GM21381 (cell line): ENCODE measurements around the gene ATP6V0B.

ENCODE experiments used
- ATAC-seq: cut with Tn5 transposase; IDR thresholded peaks from one replicate; pipeline ENCODE4 v1.9.1; 2021; ENCODE audit warnings: mild to moderate bottlenecking, moderate library complexity; ENCODE audit not compliant: unreplicated experiment

ATP6V0B gene

DNA sequence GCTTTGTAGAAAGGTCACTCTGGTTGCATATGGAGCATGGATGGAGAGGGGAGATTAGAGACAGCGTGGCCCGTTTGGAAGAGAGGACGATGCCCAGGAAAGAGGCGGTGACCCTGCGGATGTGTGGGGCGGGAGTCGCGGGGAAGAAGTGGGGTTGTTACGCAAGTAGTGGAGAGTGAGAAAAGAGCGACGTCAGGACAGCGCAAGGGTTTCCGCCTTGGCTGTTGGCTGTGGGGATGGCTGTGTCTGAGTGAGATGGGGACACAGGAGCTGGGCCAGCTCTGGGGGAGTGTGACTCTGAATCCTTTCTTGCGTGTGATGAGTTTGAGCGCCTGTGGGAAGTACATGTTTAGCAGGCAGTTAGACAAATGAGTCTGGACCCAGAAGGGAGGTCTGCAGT, 8.0 kb downstream of the ATP6V0B start:
- no peak for ATAC-seq

DNA sequence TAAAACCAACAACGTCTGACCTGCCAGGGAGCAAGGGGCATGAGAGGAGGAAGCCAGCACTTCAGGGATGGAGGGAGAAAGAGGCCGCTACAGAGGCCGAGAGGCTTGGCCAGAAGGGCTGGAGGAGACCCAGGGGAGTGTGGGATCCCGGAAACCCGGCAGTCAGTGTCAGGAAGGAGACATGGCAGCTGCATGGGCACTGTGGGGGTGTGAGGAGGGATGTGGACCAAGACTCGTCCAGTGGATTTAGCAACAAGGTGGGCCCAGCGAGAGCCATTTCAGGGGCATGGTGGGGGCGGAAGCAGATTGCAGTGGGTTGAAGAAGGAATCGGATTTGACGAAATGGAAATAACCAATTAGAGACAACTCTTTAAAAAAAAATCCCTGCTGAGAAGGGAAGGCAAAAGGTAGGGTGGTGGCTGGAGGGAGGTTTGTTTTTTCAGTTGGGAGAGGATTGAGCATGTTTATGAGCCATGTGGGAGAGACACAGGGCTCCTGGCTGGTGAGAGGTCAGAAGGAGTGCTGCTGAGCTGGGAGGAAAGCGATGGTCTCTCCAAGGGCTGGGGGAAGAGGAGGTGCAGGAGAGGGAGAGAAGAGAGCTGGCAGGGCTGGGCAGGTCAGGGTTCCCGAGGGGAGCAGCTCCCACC, 8.6 kb downstream of the ATP6V0B start:
- no peak for ATAC-seq

DNA sequence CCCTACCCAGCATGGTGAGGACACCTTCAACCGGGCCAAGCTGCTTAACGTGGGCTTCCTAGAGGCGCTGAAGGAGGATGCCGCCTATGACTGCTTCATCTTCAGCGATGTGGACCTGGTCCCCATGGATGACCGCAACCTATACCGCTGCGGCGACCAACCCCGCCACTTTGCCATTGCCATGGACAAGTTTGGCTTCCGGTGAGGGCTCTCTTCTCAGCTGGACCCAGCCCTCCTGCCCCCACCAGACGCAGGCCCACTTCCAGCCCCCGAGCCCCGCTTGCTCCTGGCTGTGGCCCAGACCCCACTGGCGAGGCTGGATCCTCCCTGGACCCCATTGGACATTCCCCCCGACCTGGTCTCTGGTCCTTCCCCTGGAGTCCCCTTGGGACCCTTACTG, 10.1 kb downstream of the ATP6V0B start:
- no peak for ATAC-seq

DNA sequence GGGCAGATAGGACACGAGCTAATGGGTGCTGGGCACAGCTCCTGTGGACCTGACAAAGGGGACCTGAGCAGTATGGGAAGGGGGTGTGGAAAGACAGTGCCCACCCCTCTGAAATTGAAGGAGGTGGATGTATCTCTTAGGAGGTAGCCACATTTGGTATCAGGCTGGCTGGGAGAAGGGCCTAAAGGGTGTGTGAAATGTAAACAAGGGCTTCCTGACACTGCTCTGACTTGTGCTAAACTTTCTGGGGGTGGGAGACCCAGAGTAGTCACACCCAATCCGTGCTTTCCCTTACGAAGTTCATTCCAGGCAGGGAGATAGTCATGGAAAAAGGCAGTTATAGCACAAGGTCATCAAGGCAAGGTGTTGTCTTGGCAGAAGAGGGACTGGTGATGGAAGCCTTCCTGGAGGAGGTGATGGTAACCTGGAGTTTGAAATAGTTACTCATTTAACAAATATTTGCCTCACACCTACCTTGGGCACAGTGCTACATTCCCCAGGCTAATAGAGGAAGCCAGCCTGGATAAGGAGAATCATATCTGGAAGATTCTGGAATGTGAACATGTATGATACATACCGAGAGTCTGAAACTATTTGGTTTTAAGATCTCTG, 11.3 kb downstream of the ATP6V0B start:
- no peak for ATAC-seq

DNA sequence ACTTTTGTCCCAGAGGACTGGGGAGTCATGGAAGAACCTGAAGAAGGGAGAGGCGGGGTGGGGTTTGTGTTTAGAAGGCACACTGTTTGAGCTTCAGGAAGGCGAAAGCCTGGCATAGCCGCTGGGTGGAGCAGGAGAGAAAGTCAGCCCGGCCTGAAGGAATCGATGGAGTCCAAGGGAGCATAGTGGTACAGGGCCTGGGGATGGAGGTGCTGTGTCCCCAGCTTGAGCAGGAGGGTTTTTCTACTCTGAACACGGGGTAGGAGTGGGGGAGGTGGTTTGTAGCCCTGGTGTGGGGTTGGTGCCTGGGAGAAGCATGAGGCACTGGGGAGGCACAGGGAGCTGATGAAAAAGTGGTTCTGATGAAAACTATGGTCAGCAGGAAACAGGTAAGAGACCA, 12.0 kb downstream of the ATP6V0B start:
- ATAC-seq: no peak

DNA sequence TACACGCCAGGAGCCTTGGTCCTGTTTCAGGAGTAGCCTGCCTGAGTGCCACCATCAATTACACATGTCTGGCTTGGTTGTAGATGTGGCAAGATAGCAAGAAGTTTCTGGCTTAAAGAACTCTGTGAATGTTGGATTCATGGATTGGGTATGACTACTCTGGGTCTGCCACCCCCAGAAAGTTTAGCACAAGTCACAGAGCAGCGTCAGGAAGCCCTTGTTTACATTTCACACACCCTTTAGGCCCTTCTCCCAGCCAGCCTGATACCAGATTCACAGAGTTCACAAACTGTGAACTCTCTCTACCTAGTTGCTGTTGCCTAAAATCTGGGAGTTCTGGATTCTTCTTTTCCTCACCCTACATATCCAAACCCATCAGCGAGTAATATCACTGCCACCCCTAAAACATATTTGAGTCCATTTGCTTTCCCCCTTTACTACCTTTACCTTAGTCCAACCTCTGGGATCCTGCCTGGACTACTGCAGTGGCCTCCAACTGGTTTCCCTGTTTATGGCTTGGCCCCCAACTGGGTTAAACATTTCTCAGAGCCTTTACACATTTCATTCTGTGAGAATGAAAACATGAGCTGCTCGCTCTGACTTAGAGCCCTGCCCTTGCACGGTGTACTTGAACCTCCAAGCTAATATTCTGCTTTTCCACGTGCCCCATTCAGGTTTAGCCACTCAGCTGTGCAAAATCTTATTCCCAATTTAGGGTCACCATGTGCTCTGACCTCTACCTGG, 12.6 kb downstream of the ATP6V0B start:
- no peak for ATAC-seq

DNA sequence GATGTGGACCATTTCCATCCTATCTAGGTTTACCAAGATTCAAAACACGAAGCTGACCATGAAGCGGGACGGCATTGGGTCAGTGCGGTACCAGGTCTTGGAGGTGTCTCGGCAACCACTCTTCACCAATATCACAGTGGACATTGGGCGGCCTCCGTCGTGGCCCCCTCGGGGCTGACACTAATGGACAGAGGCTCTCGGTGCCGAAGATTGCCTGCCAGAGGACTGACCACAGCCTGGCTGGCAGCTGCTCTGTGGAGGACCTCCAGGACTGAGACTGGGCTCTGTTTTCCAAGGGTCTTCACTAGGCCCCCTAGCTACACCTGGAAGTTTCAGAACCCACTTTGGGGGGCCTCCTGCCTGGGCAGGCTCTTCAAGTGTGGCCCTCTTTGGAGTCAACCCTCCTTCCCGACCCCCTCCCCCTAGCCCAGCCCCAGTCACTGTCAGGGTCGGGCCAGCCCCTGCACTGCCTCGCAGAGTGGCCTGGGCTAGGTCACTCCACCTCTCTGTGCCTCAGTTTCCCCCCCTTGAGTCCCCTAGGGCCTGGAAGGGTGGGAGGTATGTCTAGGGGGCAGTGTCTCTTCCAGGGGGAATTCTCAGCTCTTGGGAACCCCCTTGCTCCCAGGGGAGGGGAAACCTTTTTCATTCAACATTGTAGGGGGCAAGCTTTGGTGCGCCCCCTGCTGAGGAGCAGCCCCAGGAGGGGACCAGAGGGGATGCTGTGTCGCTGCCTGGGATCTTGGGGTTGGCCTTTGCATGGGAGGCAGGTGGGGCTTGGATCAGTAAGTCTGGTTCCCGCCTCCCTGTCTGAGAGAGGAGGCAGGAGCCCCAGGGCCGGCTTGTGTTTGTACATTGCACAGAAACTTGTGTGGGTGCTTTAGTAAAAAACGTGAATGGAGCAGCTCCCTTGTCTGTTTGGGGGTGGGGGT, 15.8 kb downstream of the ATP6V0B start:
- no peak for ATAC-seq

DNA sequence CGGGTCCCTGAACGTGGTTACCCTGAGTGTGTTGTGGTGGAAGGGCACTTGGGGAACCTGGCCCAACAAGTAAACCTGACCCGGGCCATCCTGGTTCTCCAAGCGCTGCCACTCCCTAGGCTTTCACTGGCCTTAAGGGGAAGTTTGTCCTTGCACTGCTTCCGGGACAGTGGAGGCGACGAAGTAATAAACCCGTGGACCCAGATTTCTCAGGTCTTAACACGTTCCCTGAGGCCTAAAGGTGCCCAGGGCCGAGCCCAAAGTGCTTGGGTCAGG, 16.4 kb downstream of the ATP6V0B start:
- no peak for ATAC-seq

DNA sequence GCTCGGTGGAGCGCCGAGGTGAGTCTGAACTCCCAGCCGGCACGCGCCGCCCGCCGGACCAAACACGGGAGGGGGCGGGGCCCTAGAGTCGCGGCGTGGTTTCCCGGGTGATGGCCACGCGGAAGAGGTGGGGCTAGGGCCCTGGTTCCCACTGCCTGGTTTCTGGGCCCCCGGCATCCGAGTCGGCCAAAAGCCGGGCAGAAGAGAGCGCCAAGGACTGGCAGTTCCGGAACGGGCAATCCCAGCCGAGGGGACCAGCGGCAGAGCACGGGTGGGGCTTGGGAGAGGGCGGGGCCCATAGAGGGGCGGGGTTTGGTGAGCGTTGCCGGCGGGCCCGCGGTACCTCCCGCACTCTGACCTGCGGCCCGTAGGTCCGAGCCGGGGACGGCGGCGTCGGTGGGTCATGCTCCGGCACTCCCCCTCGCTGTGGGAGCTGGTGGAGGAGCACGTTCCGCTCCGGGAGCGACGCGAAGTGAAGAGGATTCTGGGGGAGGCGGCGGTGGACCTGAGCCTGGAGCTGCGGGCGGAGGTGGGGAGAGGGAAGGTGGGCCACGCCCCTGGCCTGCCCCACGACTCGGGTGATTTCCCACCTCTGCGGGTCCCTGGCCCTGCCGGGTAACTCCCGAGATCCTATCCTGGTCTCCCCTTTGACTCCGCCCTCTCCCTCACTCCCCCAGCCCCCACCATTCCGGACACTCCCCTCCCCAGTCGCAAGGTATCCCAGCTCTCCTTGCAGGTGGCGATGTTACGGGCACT, 16.9 kb downstream of the ATP6V0B start, which contains the start of gene CCDC24:
CCDC24 (plus strand) TSS at position 124 of the 756 bp plus-strand sequence; CDS start at position 404, 280 bp downstream.
- peak; percentile 79 for ATAC-seq

DNA sequence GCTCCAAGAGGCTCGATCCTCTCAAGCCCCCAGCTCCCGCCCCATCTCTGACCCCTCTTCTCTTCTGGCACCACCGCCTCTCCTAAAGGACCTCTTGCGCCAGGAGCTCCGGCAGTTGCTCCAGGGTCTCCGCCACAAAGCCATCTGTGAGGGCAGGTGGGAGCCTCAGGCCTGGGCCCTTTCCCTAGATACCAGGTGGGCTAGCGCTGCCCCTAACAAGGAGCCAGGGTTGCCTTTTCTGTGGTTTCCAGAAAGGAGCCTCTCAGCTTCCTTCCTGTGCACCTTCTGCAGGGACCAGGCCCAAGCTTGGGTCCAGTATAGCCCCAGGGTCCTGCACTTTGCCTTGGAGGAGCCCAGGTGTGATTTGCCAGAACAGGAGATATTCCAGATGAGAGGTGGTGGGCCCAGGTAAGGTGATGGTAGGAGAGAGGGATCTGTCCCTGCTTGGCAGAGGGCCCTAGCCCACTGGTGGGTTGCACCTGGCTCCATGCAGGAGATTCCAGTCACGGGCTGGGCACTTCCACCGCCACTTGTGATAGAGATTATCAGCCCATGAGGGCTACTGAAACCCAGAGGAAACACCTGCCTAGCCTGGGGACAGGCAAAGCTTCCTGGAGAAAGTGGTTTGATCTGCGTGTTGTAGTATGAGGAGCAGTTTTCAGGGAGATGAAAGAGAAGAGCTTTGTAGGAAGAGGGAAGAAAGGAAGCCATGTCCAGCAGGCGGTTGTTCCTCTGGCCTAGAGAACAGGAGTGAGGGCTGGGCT, 17.7 kb downstream of the ATP6V0B start:
- no peak for ATAC-seq

DNA sequence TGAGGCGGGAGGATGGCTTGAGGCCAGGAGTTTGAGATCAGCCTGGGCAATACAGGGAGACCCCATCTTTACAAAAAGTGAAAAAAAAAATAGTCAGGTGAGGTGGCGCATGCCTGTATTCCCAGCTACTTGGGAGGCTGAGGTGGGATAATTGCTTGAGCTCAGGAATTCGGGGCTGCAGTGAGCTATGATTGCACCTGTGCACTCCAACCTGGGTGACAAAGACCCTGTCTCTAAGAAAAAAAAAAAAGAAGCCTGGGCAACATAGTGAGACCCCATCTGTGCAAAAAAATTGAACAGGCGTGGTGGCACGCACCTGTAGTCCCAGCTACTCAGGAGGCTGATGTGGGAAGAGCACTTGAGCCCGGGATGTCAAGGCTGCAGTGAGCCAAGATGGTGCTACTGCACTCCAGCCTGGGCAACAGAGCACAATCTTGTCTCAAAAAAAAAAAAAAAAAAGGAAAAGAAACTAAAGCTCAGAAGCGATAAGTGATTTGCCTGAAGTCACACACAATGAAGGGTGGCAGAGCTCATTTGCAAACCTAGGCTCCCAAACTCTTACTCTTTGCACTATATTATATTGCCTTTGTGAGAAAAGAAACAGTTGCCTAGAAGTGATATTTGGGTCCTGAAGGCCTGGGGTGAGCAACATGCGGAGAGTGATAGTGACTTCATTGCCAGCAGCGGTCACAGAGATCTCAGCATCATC, 18.6 kb downstream of the ATP6V0B start:
- no peak for ATAC-seq

DNA sequence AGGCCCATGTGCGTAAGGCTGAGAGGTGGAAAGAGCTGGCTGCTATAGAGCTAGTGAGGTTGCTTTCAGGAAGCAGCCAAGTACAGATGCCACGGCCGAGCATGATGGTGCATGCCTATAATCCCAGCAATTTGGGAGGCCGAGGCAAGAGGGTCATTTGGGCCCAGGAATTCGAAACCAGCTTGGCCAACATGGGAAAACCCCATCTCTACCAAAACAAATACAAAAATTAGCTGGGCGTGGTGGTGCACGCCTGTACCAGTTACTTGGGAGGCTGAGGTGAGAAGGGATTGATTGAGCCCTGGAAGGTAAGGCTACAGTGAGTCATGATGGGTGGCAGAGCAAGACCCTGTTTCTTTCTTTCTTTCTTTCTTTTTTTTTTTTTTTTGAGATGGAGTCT, 19.3 kb downstream of the ATP6V0B start:
- no peak for ATAC-seq

DNA sequence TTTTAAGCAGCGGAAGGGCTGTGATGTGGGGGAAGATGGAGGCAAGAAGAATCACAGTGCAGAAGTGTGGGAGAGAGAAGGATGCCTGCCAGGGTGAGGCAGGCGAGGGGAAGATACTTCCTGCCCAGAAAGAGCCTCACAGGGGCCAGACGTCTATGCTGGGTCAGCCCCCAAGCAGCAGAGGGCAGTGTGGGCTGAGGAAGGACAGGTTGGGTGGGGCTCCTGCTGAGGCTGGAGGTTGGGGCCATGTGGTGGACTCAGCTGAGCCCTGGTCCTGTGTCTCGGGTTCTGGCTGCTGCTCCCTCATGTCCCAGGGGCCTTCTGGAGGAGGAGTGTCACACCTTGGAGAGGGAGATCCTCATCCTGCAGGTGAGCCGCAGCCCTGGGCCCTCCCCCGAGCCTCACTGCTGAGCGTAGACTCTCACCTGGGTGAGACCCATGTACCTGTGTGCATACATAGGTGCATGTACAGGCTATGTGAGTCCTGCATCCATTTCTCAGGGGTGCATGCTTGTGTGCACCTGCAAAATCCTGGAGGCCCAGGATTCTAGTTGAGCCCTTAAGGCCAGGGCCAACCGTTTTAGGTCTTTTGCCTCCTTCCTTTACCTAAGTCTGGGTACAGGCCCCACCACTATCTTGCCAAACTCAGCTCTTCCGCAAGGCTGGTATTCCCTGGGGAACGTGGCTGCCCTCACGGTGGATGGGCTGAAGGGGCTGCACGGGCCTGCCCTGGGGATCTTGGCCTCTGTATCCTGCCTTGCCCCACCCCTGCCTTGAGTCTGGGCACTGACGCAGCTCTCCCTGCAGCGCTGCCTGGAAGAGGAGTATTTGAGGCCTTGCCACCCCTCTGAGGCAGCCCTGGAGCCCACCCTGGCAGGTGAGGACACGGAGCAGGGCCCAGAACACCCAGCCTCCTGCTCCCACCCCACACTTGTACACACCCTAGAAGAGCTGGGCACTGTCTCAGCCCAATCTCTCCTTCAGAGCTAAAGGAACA, 20.3 kb downstream of the ATP6V0B start:
- ATAC-seq: no peak

DNA sequence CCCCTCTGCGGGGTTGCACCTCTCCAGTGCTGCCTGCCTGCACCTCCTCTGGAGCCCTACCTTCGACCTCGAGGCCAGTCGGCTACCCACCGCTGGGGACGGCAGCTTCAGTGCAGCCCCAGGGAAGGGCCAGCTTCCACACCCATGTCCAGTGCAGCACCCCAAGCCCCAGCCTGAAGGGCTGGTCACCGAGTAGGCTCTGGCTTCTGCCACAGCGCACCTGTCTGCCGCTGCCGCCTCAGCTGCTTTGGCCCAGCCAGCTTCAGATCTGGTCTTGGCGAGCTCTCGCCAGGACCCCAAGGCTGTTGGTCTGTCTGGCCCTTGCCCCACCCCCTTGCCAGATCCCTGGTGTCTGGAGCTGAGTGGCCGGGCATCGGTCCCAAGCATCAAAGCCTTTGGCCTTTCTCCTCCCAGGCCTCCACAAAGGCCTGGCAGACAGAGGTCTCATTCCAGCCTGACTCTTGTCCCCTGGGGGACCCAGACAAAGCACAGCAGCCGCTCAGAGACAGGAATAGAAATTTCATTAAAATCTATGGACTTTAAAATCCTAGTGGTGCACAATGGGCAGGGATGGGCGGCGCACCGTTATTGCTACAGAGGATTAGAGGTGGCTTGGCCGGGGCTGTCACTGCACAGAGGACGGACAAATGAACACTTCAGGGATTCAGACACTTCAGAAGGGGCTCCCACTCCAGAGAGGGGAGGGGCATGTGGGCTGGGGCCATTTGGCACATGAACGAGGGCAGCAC, 21.4 kb downstream of the ATP6V0B start:
- ATAC-seq: no peak

DNA sequence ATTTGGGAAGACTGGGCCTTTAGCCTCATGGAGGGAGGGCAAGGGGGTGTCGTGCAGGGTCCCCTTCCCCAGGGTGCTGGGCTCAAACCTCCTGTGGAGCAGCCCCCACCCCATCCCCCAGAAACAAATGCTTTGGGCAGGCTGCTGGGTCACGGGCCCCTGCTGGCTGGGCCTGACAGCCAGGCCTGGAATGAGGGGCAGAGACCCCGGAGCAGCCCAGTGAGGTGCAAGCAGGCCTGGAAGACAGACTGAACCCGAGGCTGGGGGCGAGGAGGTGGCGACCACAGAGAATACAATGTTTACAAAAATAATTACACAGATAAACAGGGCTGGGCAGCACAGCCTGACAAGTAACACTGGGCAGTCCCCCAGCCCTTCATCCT, 22.0 kb downstream of the ATP6V0B start:
- no peak for ATAC-seq

DNA sequence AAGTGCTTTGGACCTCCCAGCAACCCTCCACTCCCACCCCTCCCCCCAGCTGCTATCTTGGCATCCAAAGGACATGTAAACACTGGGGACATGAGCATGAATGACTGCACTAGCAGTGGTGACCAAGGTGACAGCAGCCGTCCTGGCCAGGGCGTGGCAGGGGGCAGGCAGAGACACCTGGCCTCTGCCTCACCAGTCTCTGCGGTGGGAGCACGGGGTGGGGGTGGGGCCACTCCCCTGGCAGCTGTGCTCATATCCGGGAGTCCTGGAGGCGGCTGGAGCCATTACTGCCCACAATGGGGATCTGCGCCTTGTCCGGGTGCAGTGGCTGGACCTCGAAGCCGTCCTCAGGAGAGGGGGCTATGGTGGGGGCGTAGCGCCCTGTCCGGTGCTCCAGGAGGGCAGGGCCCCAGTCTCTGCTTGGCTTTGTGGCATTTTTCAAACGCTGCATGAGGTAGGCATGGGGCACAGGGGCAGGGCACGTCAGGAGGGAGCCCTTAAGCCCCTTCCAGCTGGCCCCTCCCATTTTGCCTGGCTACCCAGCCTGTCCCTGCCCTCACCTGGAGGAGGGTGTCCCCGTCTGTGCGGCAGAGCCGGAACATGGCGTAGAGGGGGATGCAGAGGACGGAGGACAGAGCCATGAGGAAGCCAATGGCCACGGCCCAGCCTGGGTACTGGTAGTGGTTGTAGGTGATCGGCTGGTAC, 22.7 kb downstream of the ATP6V0B start:
- ATAC-seq: no peak

DNA sequence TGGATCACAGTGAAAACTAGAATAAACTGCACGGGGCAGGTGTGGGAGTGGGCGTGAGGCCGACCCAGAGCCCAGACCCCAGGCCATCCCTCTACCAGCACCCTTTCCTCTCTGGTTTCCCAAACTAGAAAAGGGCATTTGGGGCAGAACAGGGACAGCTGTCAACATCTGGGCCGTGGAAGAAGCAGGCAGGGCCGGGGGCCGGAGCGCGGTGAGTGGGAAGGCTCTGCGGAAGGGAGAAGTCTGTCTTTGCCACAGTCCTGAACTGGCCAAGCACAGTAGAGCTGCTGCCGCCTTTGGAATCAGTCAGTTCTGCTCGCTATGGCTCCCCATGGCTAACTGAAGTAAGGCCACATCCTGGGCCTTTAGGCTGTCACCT, 23.2 kb downstream of the ATP6V0B start:
- no peak for ATAC-seq
